KMS-11 (cell line): ENCODE data around the gene NUBP2.

ENCODE experiments used
- H2AFZ ChIP-seq: fragments of 200-600 bp; sonication (generic); 2 replicates; pipeline ENCODE4 v1.6.1; 2016; ENCODE audit warnings: antibody characterized with exemption, mixed run types, low read depth
- H3K27ac ChIP-seq: fragments of 200-600 bp; sonication (generic); 2 replicates; pipeline ENCODE4 v1.6.1; 2016; ENCODE audit warnings: mild to moderate bottlenecking, mixed run types
- H3K27me3 ChIP-seq: fragments of 200-600 bp; sonication (generic); 2 replicates; pipeline ENCODE4 v1.6.1; 2017; ENCODE audit warnings: mild to moderate bottlenecking, low read depth, mixed run types, moderate library complexity; ENCODE audit not compliant: insufficient read depth
- H3K36me3 ChIP-seq: fragments of 200-600 bp; sonication (generic); 2 replicates; pipeline ENCODE4 v1.6.1; 2017; ENCODE audit warnings: mild to moderate bottlenecking, mixed run types; ENCODE audit not compliant: insufficient read depth
- H3K4me1 ChIP-seq: fragments of 200-600 bp; sonication (generic); 2 replicates; pipeline ENCODE4 v1.6.1; 2016; ENCODE audit warnings: mild to moderate bottlenecking, low read depth, mixed run types; ENCODE audit not compliant: poor library complexity, severe bottlenecking
- H3K4me2 ChIP-seq: fragments of 200-600 bp; sonication (generic); 2 replicates; pipeline ENCODE4 v1.7.0; 2016; ENCODE audit warnings: mild to moderate bottlenecking, mixed run types
- H3K4me3 ChIP-seq: fragments of 200-600 bp; sonication (generic); IDR thresholded peaks from 2 replicates; pipeline ENCODE4 v1.6.1; 2017; ENCODE audit warnings: low read depth, low read length, mixed read lengths; ENCODE audit not compliant: insufficient read depth
- H3K79me2 ChIP-seq: fragments of 200-600 bp; sonication (generic); 2 replicates; pipeline ENCODE4 v1.6.1; 2016; ENCODE audit warnings: low read depth, mixed run types; ENCODE audit not compliant: insufficient read depth
- H3K9ac ChIP-seq: fragments of 200-600 bp; sonication (generic); 2 replicates; pipeline ENCODE4 v1.6.1; 2016; ENCODE audit warnings: mild to moderate bottlenecking, mixed run types
- H4K20me1 ChIP-seq: fragments of 200-600 bp; sonication (generic); 2 replicates; pipeline ENCODE4 v1.6.1; 2016; ENCODE audit warnings: mild to moderate bottlenecking, mixed run types; ENCODE audit not compliant: insufficient read depth
- CTCF ChIP-seq: fragments of 200-600 bp; sonication (generic); conservative IDR thresholded peaks from 2 replicates; pipeline ENCODE4 v1.6.1; 2017; ENCODE audit warnings: low read depth, mild to moderate bottlenecking, antibody characterized with exemption, low read length, moderate library complexity, mixed read lengths

NUBP2 gene

GRCh38 chr16:1757714-1758461 is 24.9 kb upstream of the NUBP2 start:
- H3K4me1 ChIP-seq, result no peaks in the 10 kb centered on the region
- H3K36me3 ChIP-seq, result no peaks in the 10 kb centered on the region
- H3K27me3 ChIP-seq, result no peaks in the 10 kb centered on the region
- no peak overlapping the region for H3K27ac ChIP-seq
- TF ChIP-seq CTCF, result no peak
- no peaks in the 10 kb centered on the region for H4K20me1 ChIP-seq
- no peak overlapping the region for H3K9ac ChIP-seq
- H2AFZ ChIP-seq, result no peak overlapping the region
- no peak overlapping the region for H3K4me3 ChIP-seq
- no peak overlapping the region for H3K4me2 ChIP-seq
- no peaks in the 10 kb centered on the region for H3K79me2 ChIP-seq

GRCh38 chr16:1758923-1759322 is 23.8 kb upstream of the NUBP2 start:
- H2AFZ ChIP-seq, result no peak overlapping the region
- no peaks in the 10 kb centered on the region for H3K36me3 ChIP-seq
- no peaks in the 10 kb centered on the region for H3K4me1 ChIP-seq
- H3K4me3 ChIP-seq, result no peak overlapping the region
- no peak overlapping the region for H3K4me2 ChIP-seq
- H3K79me2 ChIP-seq, result no peaks in the 10 kb centered on the region
- H3K27ac ChIP-seq, result no peak overlapping the region
- no peak for TF ChIP-seq CTCF
- no peak overlapping the region for H3K9ac ChIP-seq
- no peaks in the 10 kb centered on the region for H3K27me3 ChIP-seq
- H4K20me1 ChIP-seq, result no peaks in the 10 kb centered on the region

- no peaks in the 10 kb centered on the region for H3K36me3 ChIP-seq
- no peaks in the 10 kb centered on the region for H4K20me1 ChIP-seq
- no peak overlapping the region for H3K4me3 ChIP-seq
- H3K4me2 ChIP-seq, result no peak overlapping the region
- TF ChIP-seq CTCF, result no peak
- no peaks in the 10 kb centered on the region for H3K79me2 ChIP-seq
- H3K4me1 ChIP-seq, result no peaks in the 10 kb centered on the region
- no peaks in the 10 kb centered on the region for H3K27me3 ChIP-seq
- H3K9ac ChIP-seq, result no peak overlapping the region
- no peak overlapping the region for H3K27ac ChIP-seq
- no peak overlapping the region for H2AFZ ChIP-seq
These were observed 23.2 kb upstream of the NUBP2 start for GRCh38 chr16:1759511-1759910.

GRCh38 chr16:1760911-1761310 is 21.8 kb upstream of the NUBP2 start:
- TF ChIP-seq CTCF, result no peak
- Histone ChIP-seq H3K4me2 (no peak overlapping the region), H4K20me1 (no peaks in the 10 kb centered on the region), H3K27ac (no peak overlapping the region), H2AFZ (no peak overlapping the region), H3K27me3 (no peaks in the 10 kb centered on the region), H3K9ac (no peak overlapping the region), H3K4me1 (no peaks in the 10 kb centered on the region), H3K4me3 (no peak overlapping the region), H3K79me2 (no peaks in the 10 kb centered on the region), H3K36me3 (no peaks in the 10 kb centered on the region)
